Calu3 (cell line): ENCODE measurements around the gene CHST1. TPM values are rescaled to one million over a fixed set of nuclear protein-coding genes. Genes with fewer than 3 reads are reported as not detected.

Source experiments
- BruUV-seq: library from RNA; stranded (reverse); fragments of 400-500 nt; replicated peaks from 2 replicates; lab custom pipeline; 2021; lab: Mats Ljungman, UMichigan
- CTCF ChIA-PET: fragments of 300-600 bp; sonication (Branson Sonifier 250); formaldehyde crosslinking; loops from one replicate; lab custom pipeline; 2022; ENCODE audit warnings: antibody characterized with exemption; lab: Charles Lee
- DNase-seq: peaks from one replicate; pipeline ENCODE4 v3.0.0; 2022
- H3K27ac Mint-ChIP-seq: one replicate; pipeline ENCODE4 v1.8.0; 2022; ENCODE audit warnings: mixed read lengths; ENCODE audit not compliant: unreplicated experiment
- H3K27me3 Mint-ChIP-seq: one replicate; pipeline ENCODE4 v1.8.0; 2022; ENCODE audit warnings: mixed read lengths; ENCODE audit not compliant: unreplicated experiment
- H3K36me3 Mint-ChIP-seq: one replicate; pipeline ENCODE4 v1.8.0; 2022; ENCODE audit warnings: mild to moderate bottlenecking, moderate library complexity, mixed read lengths; ENCODE audit not compliant: insufficient read depth, unreplicated experiment
- H3K4me1 Mint-ChIP-seq: one replicate; pipeline ENCODE4 v1.8.0; 2022; ENCODE audit warnings: mild to moderate bottlenecking, low read depth, mixed read lengths; ENCODE audit not compliant: unreplicated experiment
- H3K4me3 Mint-ChIP-seq: one replicate; pipeline ENCODE4 v1.8.0; 2022; ENCODE audit warnings: mild to moderate bottlenecking, low read depth, moderate library complexity, mixed read lengths; ENCODE audit not compliant: unreplicated experiment
- H3K9me3 Mint-ChIP-seq: one replicate; pipeline ENCODE4 v1.8.0; 2022; ENCODE audit warnings: low read depth, mixed read lengths; ENCODE audit not compliant: unreplicated experiment
- CTCF ChIP-seq: fragments of 200-600 bp; IDR thresholded peaks from one replicate; pipeline ENCODE4 v1.8.0; 2022; ENCODE audit warnings: antibody characterized with exemption; ENCODE audit not compliant: unreplicated experiment
- intact Hi-C: fragments of 100-400 bp; cut with micrococcal nuclease; formaldehyde crosslinking; loops from one replicate; pipeline ENCODE4 v1.10.0; 2022; ENCODE audit not compliant: unreplicated experiment
- total RNA-seq: library from RNA; stranded (reverse); gene quantifications from 2 replicates; pipeline ENCODE4 v1.2.3, GENCODE V29; 2022

The CHST1 gene
- total RNA-seq, 1 experiment from 2014 or later, result not detected

GRCh38 chr11:45684440-45684839, 19.0 kb upstream of the CHST1 start:
- H3K27ac Mint-ChIP-seq, result no peak overlapping the region
- intact Hi-C loops, result no loop called here
- H3K27me3 Mint-ChIP-seq, result peaks cover 100% of the 10 kb centered on the region
- BruUV-seq, result no TSS peak
- CTCF ChIA-PET, result no interaction called here
- H3K4me3 Mint-ChIP-seq, result no peak overlapping the region
- H3K36me3 Mint-ChIP-seq, result no peaks in the 10 kb centered on the region
- no peak for DNase-seq
- no peaks in the 10 kb centered on the region for H3K4me1 Mint-ChIP-seq
- no peak for TF ChIP-seq CTCF
- no peaks in the 10 kb centered on the region for H3K9me3 Mint-ChIP-seq

- CTCF ChIA-PET, result no interaction called here
- Mint-ChIP-seq H3K4me3 (no peak overlapping the region), H3K9me3 (no peaks in the 10 kb centered on the region), H3K27me3 (peaks cover 99% of the 10 kb centered on the region), H3K4me1 (no peaks in the 10 kb centered on the region), H3K36me3 (no peaks in the 10 kb centered on the region), H3K27ac (no peak overlapping the region)
- DNase-seq, result no peak
- TF ChIP-seq CTCF, result no peak
- intact Hi-C loops, result no loop called here
- BruUV-seq, result no TSS peak
These were observed 18.0 kb upstream of the CHST1 start for GRCh38 chr11:45683271-45684058.

- no peak for TF ChIP-seq CTCF
- no peak overlapping the region for H3K4me3 Mint-ChIP-seq
- intact Hi-C loops, result no loop called here
- no peaks in the 10 kb centered on the region for H3K9me3 Mint-ChIP-seq
- H3K27me3 Mint-ChIP-seq, result peaks cover 92% of the 10 kb centered on the region
- H3K4me1 Mint-ChIP-seq, result no peaks in the 10 kb centered on the region
- BruUV-seq, result no TSS peak
- no peak for DNase-seq
- no peaks in the 10 kb centered on the region for H3K36me3 Mint-ChIP-seq
- no peak overlapping the region for H3K27ac Mint-ChIP-seq
- CTCF ChIA-PET, result no interaction called here
These were observed 14.4 kb upstream of the CHST1 start for GRCh38 chr11:45679806-45680205.

GRCh38 chr11:45678976-45679375, 13.6 kb upstream of the CHST1 start:
- CTCF ChIA-PET, result no interaction called here
- no peak overlapping the region for H3K27ac Mint-ChIP-seq
- H3K9me3 Mint-ChIP-seq, result no peaks in the 10 kb centered on the region
- BruUV-seq, result no TSS peak
- no peak for TF ChIP-seq CTCF
- no peaks in the 10 kb centered on the region for H3K4me1 Mint-ChIP-seq
- DNase-seq, result no peak
- H3K4me3 Mint-ChIP-seq, result no peak overlapping the region
- peaks cover 84% of the 10 kb centered on the region for H3K27me3 Mint-ChIP-seq
- intact Hi-C loops, result no loop called here
- H3K36me3 Mint-ChIP-seq, result no peaks in the 10 kb centered on the region
